Erythroblast (primary cell): ENCODE results near the gene CDKN2B-AS1.

Source experiments
- GATA1 ChIP-seq: IDR thresholded peaks from 2 replicates; pipeline ENCODE4 v1.6.1; 2011; ENCODE audit warnings: low read depth, mild to moderate bottlenecking, control low read depth, low read length, moderate library complexity
- POLR2A ChIP-seq: IDR thresholded peaks from 2 replicates; pipeline ENCODE4 v1.6.1; 2011; ENCODE audit warnings: mild to moderate bottlenecking, low read length

GRCh38 chr9:21993893-21994555 is 567 bp upstream of the CDKN2B-AS1 start, which contains the start of gene CDKN2A:
- TF ChIP-seq POLR2A (peak; percentile 54), GATA1 (no peak)
